HG03280 (cell line): ENCODE results near the gene PACSIN2.

Experiments
- ATAC-seq: cut with Tn5 transposase; IDR thresholded peaks from one replicate; pipeline ENCODE4 v1.9.1; 2021; ENCODE audit warnings: mild to moderate bottlenecking, moderate library complexity; ENCODE audit not compliant: unreplicated experiment

The PACSIN2 gene

DNA sequence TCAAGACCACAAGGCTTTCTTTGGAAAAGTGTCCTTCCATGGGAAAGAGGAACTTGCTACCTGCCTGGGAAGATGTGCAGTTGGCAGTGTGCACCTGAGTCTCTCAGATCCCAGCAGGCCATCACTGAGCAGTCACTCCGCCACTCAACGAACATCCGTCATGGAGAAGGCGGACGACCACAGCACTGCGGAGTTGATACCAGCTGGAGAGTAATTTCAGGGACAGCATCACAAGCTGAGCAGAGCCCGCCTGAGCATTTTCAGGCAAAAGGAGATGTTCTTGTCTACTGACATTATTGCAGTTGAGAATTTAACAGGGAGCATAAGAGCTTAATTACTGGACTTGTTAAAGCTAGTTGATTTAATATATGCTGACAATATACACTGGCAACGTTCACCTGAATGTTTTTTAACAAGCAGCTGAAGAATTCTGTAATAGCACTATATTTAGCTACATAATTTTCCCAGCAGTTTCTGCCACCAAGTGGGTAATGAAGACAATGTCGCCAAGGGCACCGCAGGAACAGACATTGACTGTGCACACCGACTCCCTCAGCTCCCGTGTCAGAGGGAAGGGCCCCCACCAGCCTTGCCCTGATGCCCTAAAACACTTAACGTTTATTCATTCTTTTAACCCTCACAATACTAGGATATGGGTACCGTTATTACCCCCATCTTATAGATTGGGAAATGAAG, 105.4 kb downstream of the PACSIN2 start:
- no peak for ATAC-seq

DNA sequence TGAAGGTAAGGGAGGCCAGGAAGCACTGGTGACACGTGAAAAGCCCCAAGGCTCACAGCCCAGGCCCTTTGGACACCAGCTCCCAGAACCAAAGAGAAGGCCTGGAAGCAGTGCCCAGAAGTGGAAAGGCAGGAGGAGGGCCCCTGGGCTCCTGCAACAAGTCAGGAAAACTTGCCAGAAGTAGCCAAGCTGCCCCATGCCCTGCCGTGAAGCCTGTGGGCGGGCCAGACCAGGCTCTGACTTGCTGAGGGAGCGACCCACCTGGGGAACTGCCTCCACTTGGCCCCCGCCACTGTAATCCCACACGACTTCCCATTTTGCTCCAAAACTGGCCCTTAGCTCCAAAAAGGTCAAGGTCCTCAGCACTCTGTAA, 106.6 kb downstream of the PACSIN2 start:
- no peak for ATAC-seq

DNA sequence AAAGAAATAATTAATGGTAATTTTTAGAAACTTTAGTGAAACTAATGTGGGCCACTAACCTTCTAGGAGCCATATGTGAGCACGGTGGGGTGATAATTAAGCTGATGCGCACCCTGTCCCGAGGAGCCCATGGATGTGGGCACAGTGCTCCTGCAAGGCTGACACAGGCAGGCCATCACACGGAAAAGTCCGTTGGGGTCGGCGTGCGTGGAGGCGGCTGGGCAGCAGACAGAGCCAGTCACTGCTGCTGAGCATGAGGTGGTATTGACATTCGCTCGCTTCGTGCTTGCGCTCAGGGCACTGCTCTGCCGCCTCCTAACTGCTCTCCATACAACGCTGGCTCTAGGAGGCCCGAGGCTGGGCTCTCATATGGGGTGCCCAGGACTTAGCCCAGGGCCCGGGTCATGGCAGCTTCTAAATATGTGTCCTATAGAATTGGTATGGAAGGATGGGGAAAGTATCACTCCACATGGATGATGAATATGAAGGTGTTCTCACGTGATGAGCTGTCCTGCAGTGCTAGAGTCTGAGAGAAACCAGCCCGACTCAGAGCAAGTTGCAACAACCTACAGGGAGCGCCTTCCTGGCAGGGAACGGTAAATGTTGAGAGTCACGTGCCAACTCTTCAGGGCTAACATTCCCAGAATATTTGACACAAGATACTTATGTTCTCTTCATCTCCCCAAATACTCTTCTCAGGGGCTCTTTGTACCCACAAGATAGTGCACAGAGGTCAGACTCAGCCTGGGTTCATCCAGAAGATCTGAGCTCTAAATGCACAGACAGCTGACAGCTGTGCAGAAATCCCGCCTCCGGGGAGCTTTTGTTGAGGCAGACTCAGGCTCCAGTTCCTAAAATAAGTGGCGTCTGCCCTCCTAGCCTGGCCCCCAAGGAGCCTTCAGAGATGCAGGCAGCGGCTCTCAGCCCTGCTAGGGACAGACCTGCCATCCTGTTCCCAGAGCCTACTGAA, 107.3 kb downstream of the PACSIN2 start:
- no peak for ATAC-seq

DNA sequence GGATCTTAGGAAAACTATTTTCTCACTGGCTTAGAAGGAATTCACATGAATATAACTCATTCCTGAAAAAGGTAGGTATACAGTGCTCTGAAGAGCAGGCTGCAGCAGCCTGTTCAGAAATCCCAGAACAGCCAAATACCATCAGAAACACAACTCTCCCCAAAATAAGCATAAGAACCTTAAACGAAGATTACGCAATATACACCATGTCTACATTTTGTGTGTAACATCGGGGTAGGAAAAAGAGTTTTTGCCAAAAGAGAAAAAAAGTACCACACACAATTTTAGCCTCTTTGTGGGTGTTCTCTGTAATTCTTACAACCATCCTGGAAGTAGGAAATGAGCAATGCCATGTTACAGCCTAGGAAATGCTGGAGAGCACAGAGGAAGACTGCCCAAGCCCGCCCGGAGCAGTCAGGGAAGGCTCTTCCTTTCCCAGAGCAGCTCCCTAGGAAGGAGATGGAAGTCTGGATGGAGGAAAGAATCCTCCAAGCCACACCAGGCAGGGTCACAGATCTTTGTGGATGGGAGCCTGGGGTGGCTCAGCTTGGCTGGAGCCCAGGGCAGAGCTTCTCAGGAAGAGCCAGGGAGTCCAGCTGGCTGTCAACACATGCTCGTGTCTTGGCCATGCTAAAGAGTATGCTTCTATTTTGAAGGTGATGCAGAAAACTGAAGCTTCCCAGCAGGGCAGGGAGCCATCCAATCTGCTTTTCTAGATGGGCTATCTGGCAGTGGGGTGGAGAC, 108.2 kb downstream of the PACSIN2 start:
- no peak for ATAC-seq

DNA sequence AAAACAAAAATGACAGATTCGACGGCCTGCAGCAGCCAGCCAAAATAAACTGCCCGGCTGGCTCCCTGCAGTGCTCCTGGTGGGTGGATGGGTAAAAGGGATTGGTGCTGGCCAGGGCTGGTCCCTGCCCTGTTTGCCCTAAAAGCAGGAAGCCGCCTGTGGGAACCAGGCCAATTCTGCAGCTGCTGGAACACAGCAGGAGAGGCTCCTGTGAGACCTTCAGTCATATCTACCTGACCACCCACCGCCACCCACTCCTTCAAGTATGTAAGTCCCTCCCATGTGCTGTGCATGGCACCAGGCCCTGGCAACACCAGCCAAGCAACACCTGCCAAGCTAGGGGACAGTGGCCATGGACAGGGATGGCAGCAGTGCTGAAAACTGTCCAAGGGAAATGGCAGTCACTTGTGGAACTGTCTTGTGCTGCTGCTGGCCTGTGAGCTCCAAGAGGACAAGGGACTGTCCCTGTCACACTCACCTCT, 109.2 kb downstream of the PACSIN2 start:
- no peak for ATAC-seq

DNA sequence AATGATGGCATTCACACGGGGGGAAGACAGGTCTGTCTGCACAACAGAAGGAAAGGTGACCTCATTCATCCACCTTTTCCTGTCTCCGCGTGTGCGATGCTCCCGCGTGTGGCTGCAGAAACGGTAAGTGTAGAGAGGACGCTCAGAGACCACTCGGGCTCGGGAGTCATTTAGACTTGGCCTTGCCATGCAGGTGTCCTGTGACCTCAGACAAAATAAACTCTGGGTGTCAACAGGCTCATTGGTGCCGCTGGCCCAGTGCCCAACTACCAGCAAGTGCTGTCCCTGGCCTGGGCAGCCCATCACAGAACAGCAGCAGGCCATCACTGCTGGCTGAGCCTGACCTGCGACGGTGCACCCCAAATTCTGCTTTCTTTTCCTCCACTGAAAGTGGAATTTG, 109.7 kb downstream of the PACSIN2 start:
- no peak for ATAC-seq

DNA sequence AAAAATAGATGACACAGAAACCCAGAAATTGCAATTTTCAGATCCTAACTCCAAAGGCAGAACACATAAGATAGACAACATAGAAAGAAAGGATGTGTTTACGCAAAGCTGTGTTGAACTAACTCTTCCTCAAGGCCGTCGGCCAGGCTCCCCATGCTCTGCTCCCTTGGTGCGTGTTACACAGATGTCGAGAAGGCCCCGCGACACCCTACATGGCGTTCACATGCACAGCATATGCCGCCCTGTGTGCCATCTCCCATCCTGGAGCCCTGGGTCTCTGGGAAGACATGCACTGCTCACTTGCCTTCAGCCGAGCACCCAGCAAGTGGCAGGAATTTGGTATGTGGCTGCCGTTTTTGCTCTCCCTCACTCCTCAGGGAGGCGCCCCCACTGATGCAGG, 110.9 kb downstream of the PACSIN2 start:
- ATAC-seq, result no peak

DNA sequence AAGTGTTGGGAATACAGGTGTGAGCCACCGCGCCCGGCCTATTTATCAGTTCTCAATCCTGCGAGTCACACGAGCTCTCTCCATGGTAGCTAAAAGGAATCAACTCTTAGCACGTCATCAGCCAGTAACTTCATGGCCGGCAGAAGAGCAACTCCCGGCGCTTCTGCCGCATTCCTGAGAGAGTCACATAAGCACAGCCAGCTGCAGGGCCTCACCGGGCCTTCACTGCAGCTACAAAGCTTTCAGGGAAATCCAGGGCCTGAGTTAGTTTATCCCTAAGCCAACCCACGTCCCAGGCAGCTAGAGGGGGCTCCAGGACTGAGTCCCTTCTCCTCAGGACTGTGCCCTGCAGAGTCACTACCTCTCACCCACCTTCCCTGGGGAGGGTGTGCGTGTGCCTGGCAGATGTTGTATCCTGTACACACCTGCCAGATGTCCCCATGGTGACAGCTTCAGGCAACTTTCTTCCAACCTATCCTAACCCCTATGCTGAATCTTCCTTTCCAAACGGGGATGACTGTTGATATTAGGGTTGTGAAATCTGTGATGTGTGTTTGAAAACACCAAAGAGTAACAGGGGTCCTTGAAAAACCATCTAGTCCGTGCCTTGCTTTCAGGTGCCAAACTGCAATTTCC, 112.0 kb downstream of the PACSIN2 start:
- no peak for ATAC-seq

DNA sequence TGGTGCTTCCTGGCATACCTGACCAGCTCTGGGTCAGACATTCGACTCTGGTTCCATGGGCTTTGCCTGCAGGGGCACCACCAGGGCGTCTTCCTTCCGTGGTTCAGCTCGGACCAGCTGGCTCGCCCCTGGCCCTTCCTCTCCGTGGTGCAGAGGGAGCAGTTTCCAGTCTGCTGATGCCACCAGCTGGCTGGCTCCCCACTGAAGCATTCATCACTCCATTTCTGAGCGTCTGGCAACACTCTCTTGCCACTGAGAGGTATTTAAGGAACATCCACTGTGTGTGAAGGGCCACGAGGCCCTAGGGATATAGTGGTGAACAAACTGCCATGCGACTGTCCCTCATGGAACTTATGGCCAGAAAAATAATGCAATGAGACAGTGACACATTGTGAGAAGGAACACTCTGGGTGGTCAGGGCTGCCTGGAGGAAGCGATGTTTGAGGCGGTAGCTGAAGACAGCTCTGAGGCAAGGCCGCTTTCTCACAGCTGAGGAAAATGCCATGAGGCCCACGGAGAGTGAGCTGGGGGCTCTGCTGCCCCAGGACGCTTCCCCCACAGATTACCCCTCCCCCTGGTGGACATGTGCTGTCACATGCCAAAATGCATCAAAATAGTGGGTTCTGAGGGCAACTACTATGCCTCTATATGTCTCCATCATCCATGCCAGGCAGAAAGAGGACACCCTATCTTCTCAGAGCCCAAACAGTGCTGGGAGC, 113.0 kb downstream of the PACSIN2 start:
- no peak for ATAC-seq

DNA sequence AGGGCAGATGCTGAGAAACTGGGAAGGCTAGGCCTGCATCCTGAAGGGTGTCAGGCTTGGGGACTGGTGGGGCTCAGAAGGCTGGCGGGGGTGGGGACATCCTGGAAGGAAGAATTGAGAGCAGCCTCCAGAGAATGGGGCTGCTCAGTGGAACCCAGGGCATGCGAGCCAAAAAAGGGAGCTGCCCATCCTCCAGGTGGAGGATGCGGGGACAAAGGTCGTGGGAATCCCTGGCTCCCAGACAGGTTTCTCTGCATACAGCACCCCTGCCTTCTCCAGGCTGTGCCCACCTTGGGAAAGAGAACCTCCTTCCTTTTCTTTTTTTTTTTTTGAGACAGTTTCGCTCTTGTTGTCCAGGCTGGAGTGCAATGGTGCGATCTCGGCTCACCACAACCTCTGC, 117.0 kb downstream of the PACSIN2 start:
- ATAC-seq, result no peak

DNA sequence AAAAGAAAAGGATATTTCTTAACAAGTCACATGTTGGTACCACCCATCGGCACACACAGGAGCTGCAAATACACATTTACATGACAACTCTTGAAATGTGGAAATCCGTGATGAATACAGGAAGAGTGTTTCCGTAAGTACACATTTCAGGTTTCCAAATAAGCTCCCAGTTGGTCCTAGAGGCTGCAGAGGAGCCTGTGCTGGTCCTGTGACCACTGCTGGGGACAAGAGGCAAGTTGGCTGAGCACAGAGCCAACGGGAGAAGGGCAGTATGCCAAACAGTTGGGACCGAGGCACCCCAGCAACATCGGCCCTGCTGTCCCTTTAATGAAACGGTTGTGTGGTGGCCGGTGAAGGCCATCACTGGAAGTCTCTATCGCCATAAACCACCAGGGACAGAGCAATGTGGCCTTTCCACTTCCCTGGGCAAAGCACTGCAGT, 119.4 kb downstream of the PACSIN2 start:
- ATAC-seq, result no peak

DNA sequence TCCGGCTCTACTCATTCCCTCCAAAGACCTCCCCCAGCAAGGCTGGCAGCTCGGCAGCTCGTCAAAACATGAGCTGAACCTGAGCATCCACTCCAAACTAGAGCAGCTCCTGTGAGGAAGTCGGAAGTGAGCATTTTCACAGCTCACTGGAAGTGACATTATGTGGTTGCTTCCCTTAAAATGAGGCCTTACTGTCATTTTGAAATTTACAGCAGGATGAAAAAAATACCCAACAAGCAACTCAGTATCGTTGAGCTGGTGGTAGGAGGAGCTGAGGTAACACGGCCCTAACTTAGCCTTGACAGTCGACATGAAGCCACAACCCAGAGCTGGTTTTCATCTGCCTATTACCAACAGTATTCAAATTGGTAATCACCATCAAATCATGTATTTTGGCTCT, 119.9 kb downstream of the PACSIN2 start:
- ATAC-seq, result no peak

DNA sequence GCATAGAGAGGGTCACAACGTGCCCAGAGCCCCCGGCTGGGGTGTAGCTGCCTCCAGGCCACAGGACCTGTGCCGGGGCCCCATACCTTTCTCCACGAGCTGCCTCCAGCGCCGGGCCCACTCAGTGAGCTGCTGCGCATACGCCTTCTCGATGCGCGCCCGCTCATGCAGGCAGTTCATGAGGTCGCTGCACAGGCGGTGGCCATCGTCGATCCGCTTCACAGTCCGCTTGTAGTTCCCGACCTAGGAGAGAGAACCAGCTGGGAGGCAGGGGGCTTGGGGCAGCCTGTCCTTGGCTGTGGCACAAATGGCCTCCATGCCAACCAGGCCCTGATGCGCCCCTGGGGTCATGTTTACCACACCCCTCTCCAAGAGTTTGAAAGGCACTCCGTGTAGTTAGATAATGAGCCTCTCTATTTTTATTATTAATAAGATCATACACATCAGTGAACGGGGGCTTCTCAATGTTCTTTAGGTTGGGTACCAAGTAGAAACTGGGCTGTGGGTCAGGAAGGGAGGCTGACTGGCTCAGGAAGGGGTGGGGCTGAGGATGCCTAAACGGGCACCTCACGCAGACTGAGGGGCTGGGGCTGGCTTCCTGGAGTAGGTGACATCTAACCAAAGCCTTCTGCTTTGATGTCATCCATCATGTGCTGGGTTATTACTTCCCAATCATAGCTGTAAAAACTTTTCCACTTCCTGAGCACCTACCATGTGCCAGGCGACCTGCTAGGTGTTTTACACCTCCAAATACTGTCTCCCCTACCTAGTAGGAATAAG, 121.4 kb downstream of the PACSIN2 start:
- ATAC-seq, result no peak

DNA sequence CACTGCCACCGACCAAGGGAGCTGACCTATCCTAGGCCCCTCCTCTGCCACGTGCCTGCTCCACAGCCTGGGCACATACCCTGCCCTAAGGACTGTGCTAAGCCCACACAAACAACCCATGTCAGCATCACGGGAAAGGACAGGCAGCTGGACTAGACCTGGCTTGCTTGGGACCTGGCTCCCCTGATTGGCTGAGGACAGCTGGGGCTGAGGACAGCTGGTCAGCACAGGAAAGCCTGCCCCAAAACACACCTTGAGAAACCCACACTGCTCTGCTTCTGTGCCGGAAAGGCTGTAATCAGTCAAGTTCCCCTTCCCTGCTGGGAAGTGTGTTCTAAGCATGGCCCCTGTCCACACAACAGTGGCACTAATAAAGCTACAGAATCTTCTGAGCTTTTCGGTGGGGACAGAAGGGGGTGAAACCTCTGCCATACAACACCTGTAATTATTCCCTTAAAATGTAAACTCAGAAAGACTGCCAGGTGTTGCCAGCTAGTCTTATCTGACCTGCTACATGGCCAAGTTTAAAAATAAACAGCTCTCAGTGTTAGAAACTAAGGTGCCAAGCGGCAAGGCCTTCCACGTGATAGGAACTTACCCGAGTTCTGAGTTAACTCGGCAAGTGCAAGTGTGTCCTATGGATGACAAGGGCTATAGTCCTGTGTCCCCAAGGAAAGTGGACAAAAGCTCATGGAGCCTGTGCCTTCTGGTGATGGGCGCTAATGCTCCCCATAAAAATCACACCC, 122.2 kb downstream of the PACSIN2 start:
- ATAC-seq, result no peak

DNA sequence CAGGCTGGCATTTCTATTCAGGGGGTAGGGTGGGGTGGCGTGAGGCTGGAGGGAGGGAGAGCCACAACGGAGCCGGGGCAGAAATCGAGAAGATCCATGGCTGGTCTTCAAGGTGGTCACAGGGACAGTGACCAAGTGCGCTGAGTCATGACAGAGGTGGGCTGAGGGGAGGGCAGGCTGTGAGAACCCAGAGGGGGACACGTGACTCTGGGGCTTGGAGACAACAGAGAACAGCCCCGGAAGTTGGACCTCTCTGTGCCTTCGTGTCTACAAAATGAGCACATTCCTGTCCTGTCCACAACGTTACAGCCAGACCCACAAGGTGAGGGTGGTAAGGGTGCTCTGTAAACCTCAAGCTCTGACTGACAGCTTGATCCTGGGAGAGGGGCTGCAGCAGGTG, 122.8 kb downstream of the PACSIN2 start:
- ATAC-seq, result no peak

DNA sequence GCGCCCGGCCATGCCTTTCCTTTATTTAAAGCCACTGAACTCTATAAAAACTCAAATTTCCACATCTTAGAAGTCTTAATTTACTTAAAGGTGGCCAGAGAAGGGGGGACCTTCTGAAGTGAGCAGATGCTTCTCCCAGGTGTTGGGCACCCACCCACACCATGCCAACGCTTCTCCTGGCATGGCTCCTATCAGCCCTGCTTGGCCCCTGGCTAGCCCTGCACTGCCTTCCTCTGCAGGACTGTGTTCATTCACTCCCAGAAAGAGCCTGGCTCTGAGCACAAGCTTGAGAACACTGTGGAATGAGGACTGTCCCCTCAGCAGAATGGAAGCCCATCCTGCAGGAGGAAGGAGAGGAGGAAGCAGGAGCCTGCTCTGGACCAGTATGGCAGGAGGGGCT, 123.3 kb downstream of the PACSIN2 start:
- ATAC-seq, result no peak

DNA sequence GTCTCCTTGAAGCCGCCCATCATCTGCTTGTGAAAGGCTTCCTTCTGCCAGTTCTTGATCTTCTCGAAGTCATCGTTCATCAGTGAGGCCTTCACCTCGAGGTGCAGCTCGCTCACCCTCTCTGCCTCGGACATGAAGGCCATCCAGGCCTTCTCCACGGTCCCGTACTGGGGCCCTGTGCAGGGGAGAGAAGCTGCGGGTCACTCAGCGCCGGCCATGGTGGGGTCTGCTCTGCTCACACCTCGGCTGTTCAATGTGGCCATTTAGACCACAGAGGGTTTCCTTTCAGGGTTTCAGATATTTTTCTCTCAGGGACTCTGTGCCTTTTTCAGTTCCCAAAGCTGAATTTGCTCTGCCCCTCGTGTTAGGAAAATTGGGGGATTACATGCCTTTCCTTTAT, 123.9 kb downstream of the PACSIN2 start:
- no peak for ATAC-seq

DNA sequence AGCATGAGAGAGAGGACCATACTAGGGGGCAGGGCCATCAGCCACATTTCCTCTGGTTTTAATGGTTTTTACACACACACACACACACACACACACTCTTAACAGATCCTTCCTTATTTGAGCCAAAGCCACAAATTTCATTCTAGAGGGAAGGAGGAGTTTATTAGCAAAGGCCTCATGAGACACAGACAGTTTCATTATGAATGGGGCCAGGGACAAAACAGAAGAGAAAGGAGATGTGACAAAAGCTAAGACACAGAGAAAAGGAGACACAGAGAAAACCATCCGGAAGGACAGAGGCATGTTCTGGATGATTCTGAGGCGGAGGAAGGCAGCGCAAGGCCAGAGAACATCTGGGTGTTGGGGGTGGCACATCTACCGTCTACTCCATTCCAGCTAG, 125.6 kb downstream of the PACSIN2 start:
- ATAC-seq, result peak; percentile 42
